CD4-positive, alpha-beta T cell (primary cell): ENCODE data around the gene CEP89. TPM values are rescaled to one million over a fixed set of nuclear protein-coding genes. Genes with fewer than 3 reads are reported as not detected.

Experiments
- ATAC-seq: fragments of 200-7000 bp; cut with Tn5 transposase; one replicate; pipeline ENCODE4 v1.10.0; 2022; ENCODE audit warnings: mild to moderate bottlenecking; ENCODE audit not compliant: poor library complexity
- CTCF ChIA-PET: fragments of 350-600 bp; sonication (Branson Sonifier 250); formaldehyde crosslinking; loops from one replicate; lab custom pipeline; 2021; ENCODE audit warnings: antibody characterized with exemption, inconsistent platforms; lab: Charles Lee
- POLR2A ChIA-PET: fragments of 350-600 bp; sonication (Branson Sonifier 250); formaldehyde crosslinking; loops from one replicate; lab custom pipeline; 2021; ENCODE audit warnings: antibody characterized with exemption, inconsistent platforms; lab: Charles Lee
- DNase-seq, 14 experiments: peaks; one replicate each; pipeline ENCODE4 v3.0.0-alpha.2; 2013 to 2020; ENCODE audit warnings: mixed read lengths in 2 of 14
- H3K27ac ChIP-seq, 2 donors: one replicate each; pipeline versions ENCODE4 v1.5.1 to v1.7.0; 2013; ENCODE audit warnings: low read length in 2 of 2, low read depth in 1 of 2, mild to moderate bottlenecking in 1 of 2
- H3K27me3 ChIP-seq, 2 experiments: 1 replicate in 1 of 2; 2 replicates in 1 of 2; pipeline versions ENCODE4 v1.6.1 to v1.7.0; 2013; ENCODE audit warnings: low read length in 2 of 2, control low read depth in 1 of 2, mild to moderate bottlenecking in 1 of 2, moderate library complexity in 1 of 2; ENCODE audit not compliant: insufficient read depth in 2 of 2, control insufficient read depth in 1 of 2
- H3K36me3 ChIP-seq: one replicate; pipeline ENCODE4 v1.6.1; 2013; ENCODE audit warnings: low read length, control low read depth; ENCODE audit not compliant: insufficient read depth
- H3K4me1 ChIP-seq: one replicate; pipeline ENCODE4 v1.6.1; 2013; ENCODE audit warnings: low read length, control low read depth; ENCODE audit not compliant: insufficient read depth
- H3K4me3 ChIP-seq: one replicate; pipeline ENCODE4 v1.5.1; 2013; ENCODE audit warnings: mild to moderate bottlenecking, low read length, moderate library complexity
- H3K9me3 ChIP-seq, 2 experiments: 1 replicate in 1 of 2; 2 replicates in 1 of 2; pipeline versions ENCODE4 v1.6.1 to v1.7.0; 2013; ENCODE audit warnings: low read length in 2 of 2, mild to moderate bottlenecking in 2 of 2, control low read depth in 1 of 2, moderate library complexity in 1 of 2; ENCODE audit not compliant: control insufficient read depth in 1 of 2, insufficient read depth in 1 of 2
- H3K27ac Mint-ChIP-seq: one replicate; pipeline ENCODE4 v1.8.0; 2020; ENCODE audit warnings: mixed read lengths
- H3K27me3 Mint-ChIP-seq: one replicate; pipeline ENCODE4 v1.8.0; 2021; ENCODE audit warnings: mixed read lengths
- H3K36me3 Mint-ChIP-seq: one replicate; pipeline ENCODE4 v1.8.0; 2021; ENCODE audit warnings: low read depth, mixed read lengths
- H3K4me1 Mint-ChIP-seq: one replicate; pipeline ENCODE4 v1.8.0; 2021; ENCODE audit warnings: low read depth, mixed read lengths
- H3K4me3 Mint-ChIP-seq: one replicate; pipeline ENCODE4 v1.8.0; 2020; ENCODE audit warnings: mild to moderate bottlenecking, mixed read lengths
- H3K9me3 Mint-ChIP-seq: one replicate; pipeline ENCODE4 v1.8.0; 2020; ENCODE audit warnings: mixed read lengths
- CTCF ChIP-seq: fragments of 200-600 bp; IDR thresholded peaks from one replicate; pipeline ENCODE4 v1.8.0; 2022; ENCODE audit warnings: antibody characterized with exemption, mild to moderate bottlenecking
- intact Hi-C, 2 experiments: fragments of 100-400 bp; cut with DNase I in 1 of 2; cut with micrococcal nuclease in 1 of 2; formaldehyde crosslinking; loops; one replicate each; pipeline versions ENCODE4 v1.15.1 to v1.9.0; 2023 to 2025; cut with DNase I, micrococcal nuclease
- total RNA-seq, 174 experiments: library from RNA in 2 of 174; stranded (reverse) in 2 of 174; gene quantifications; one replicate each; pipeline ENCODE4 v1.2.3 and lab custom pipeline; 2021 to 2026

Gene CEP89
- total RNA-seq, 2 experiments from 2014 or later = 4.0 to 5.1 TPM

- H3K4me3 Mint-ChIP-seq = no peak overlapping the region
- ChIA-PET POLR2A (no interaction called here), CTCF (no interaction called here)
- no peak for ATAC-seq
- no peak for TF ChIP-seq CTCF
- H3K27me3 Mint-ChIP-seq = no peaks in the 10 kb centered on the region
- DNase-seq = no peak
- H3K4me3 ChIP-seq = no peak overlapping the region
- intact Hi-C loops = no loop called here
- no peak overlapping the region for H3K27ac Mint-ChIP-seq
- H3K36me3 Mint-ChIP-seq = peaks cover 8% of the 10 kb centered on the region
- no peaks in the 10 kb centered on the region for H3K4me1 Mint-ChIP-seq
- no peaks in the 10 kb centered on the region for H3K4me1 ChIP-seq
- H3K27me3 ChIP-seq = no peaks in the 10 kb centered on the region
- H3K9me3 Mint-ChIP-seq = no peaks in the 10 kb centered on the region
- H3K9me3 ChIP-seq = no peaks in the 10 kb centered on the region
- no peaks in the 10 kb centered on the region for H3K36me3 ChIP-seq
- no peak overlapping the region for H3K27ac ChIP-seq
These were observed 95.4 kb downstream of the CEP89 start for GRCh38 chr19:32876236-32876918.

- Mint-ChIP-seq H3K27me3 (no peaks in the 10 kb centered on the region), H3K27ac (no peak overlapping the region), H3K9me3 (no peaks in the 10 kb centered on the region), H3K4me3 (no peak overlapping the region), H3K4me1 (no peaks in the 10 kb centered on the region), H3K36me3 (peaks cover 8% of the 10 kb centered on the region)
- H3K9me3 ChIP-seq = no peaks in the 10 kb centered on the region
- ChIA-PET POLR2A (no interaction called here), CTCF (no interaction called here)
- TF ChIP-seq CTCF = no peak
- H3K36me3 ChIP-seq = no peaks in the 10 kb centered on the region
- H3K4me3 ChIP-seq = no peak overlapping the region
- no peaks in the 10 kb centered on the region for H3K27me3 ChIP-seq
- H3K27ac ChIP-seq = no peak overlapping the region
- no peaks in the 10 kb centered on the region for H3K4me1 ChIP-seq
- ATAC-seq (no peak), DNase-seq (no peak)
- intact Hi-C loops = no loop called here
These were observed 96.3 kb downstream of the CEP89 start for GRCh38 chr19:32875428-32875827.

- CTCF ChIA-PET = no interaction called here
These were observed 97.2 kb downstream of the CEP89 start for GRCh38 chr19:32874605-32875004.

More at GRCh38 chr19:32874605-32875004, 97.2 kb downstream of the CEP89 start:
- ATAC-seq (no peak), DNase-seq (no peak)
- Histone ChIP-seq H3K9me3 (no peaks in the 10 kb centered on the region), H3K4me1 (no peaks in the 10 kb centered on the region), H3K36me3 (no peaks in the 10 kb centered on the region), H3K4me3 (no peak overlapping the region), H3K27me3 (no peaks in the 10 kb centered on the region), H3K27ac (no peak overlapping the region)
- H3K4me3 Mint-ChIP-seq = no peak overlapping the region
- TF ChIP-seq CTCF = no peak
- peaks cover 8% of the 10 kb centered on the region for H3K36me3 Mint-ChIP-seq
- no peaks in the 10 kb centered on the region for H3K9me3 Mint-ChIP-seq
- no peaks in the 10 kb centered on the region for H3K4me1 Mint-ChIP-seq
- H3K27ac Mint-ChIP-seq = no peak overlapping the region
- intact Hi-C loops = no loop called here
- no peaks in the 10 kb centered on the region for H3K27me3 Mint-ChIP-seq
- POLR2A ChIA-PET = no interaction called here
